Esophagus muscularis mucosa (tissue), 4 donors: Measurements from ENCODE around the gene SLC22A5. TPM values are rescaled to one million over a fixed set of nuclear protein-coding genes. Genes with fewer than 3 reads are reported as not detected.

Experiments
- DNase-seq: peaks from one replicate; pipeline ENCODE4 v3.0.0-alpha.2; 2017; ENCODE audit errors: extremely low spot score
- H3K27ac ChIP-seq, 4 donors: fragments of 200-600 bp; sonication (generic); replicated peaks in 1 of 4; 1 replicate in 3 of 4; 2 replicates in 1 of 4; pipeline ENCODE4 v1.5.1; 2016 to 2019; ENCODE audit warnings: mild to moderate bottlenecking in 1 of 4
- H3K27me3 ChIP-seq, 4 donors: fragments of 200-600 bp; sonication (generic); one replicate each; pipeline versions ENCODE4 v1.5.1 to v1.6.0; 2016 to 2019
- H3K36me3 ChIP-seq, 4 donors: fragments of 200-600 bp; sonication (generic); one replicate each; pipeline ENCODE4 v1.5.1; 2016 to 2019
- H3K4me1 ChIP-seq, 4 donors: fragments of 200-600 bp; sonication (generic); one replicate each; pipeline ENCODE4 v1.5.1; 2016 to 2019
- H3K4me3 ChIP-seq, 4 donors: fragments of 200-600 bp; sonication (generic); 1 replicate in 2 of 4; 2 replicates in 2 of 4; pipeline ENCODE4 v1.5.1; 2016 to 2019; ENCODE audit warnings: mild to moderate bottlenecking in 4 of 4, moderate library complexity in 1 of 4
- H3K9me3 ChIP-seq, 4 donors: fragments of 200-600 bp; sonication (generic); 1 replicate in 3 of 4; 2 replicates in 1 of 4; pipeline ENCODE4 v1.5.1; 2016 to 2019
- CTCF ChIP-seq, 3 experiments: fragments of 200-600 bp in 2 of 3; fragments of 450-650 bp in 1 of 3; sonication (generic) in 2 of 3; IDR thresholded peaks; one replicate each; pipeline ENCODE4 v1.5.1; 2017 to 2019; ENCODE audit warnings: antibody characterized with exemption in 3 of 3, mild to moderate bottlenecking in 2 of 3, moderate library complexity in 1 of 3
- EP300 ChIP-seq: sonication (generic); formaldehyde crosslinking; IDR thresholded peaks from one replicate; pipeline ENCODE4 v1.6.1; 2017; ENCODE audit warnings: antibody characterized with exemption
- POLR2A ChIP-seq: fragments of 450-650 bp; IDR thresholded peaks from one replicate; pipeline ENCODE4 v1.6.1; 2017; ENCODE audit warnings: antibody characterized with exemption, moderate library complexity, mild to moderate bottlenecking, low read depth
- POLR2AphosphoS5 ChIP-seq, 2 donors: sonication (generic); formaldehyde crosslinking; IDR thresholded peaks; one replicate each; pipeline ENCODE4 v1.6.1; 2017; ENCODE audit warnings: antibody characterized with exemption in 2 of 2
- WGBS: methylation state at CpG from one replicate; pipeline ENCODE4 v1.1.5; 2018; 5-methylcytosine and 5-hydroxymethylcytosine counted together
- intact Hi-C: fragments of 100-400 bp; cut with DNase I; formaldehyde crosslinking; loops from one replicate; pipeline ENCODE4 v1.15.1; 2023
- total RNA-seq, 4 donors: library from RNA; depleted of rRNA; stranded (reverse); fragments of >200 nt; gene quantifications; one replicate each; pipeline versions ENCODE4 v1.1.0 to v1.2.1, GENCODE V29; 2016

SLC22A5 gene
- total RNA-seq, 4 donors from 2014 or later: 6.2 to 8.8 (median 7.5) TPM

- DNase-seq: no peak
- WGBS: 88% methylated on average over 3 of the region's 3 CpGs
- intact Hi-C loops: no loop called here
- H3K27me3 ChIP-seq: no peaks in the 10 kb centered on the region
- H3K4me3 ChIP-seq: no peak overlapping the region
- H3K36me3 ChIP-seq: no peaks in the 10 kb centered on the region
- TF ChIP-seq POLR2AphosphoS5 (IDR thresholded peaks at IDR 0.05) (no peak), EP300 (no peak), CTCF (IDR thresholded peaks at IDR 0.05) (no peak), POLR2A (no peak)
- H3K9me3 ChIP-seq: no peaks in the 10 kb centered on the region
- H3K4me1 ChIP-seq: peaks cover 84 to 95% (median 90%) of the 10 kb centered on the region in 4 donors
- peak overlapping the region in 1 of 4 donors; percentile 9 for H3K27ac ChIP-seq
Measured at GRCh38 chr5:132430746-132431145, 61.2 kb downstream of the SLC22A5 start.

DNA sequence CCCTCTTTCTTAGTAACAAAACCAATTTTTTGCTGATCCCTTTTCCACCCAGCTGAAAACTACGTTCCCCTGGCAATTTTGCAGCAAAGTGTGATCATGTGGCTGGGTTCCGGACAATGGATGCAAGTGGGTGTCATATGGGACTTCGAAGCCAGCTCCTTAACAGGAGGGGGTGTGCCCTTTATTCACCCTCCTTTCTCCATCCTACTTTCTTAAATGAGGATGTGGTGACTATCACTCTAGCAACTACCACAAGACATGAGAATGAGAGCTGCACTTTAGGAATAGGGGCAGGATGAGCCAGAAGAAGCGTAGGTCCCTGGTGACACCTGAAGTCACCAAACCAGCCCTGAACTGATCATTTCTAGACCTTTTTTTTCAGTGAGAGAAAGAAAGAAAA lies 62.1 kb downstream of the SLC22A5 start:
- no peak for DNase-seq
- WGBS: 84% methylated on average over 4 of the region's 4 CpGs
- Histone ChIP-seq H3K27ac (peak overlapping the region in 1 of 4 donors; percentile 9), H3K9me3 (no peaks in the 10 kb centered on the region), H3K36me3 (no peaks in the 10 kb centered on the region), H3K27me3 (no peaks in the 10 kb centered on the region), H3K4me1 (peaks cover 84 to 95% (median 90%) of the 10 kb centered on the region in 4 donors), H3K4me3 (no peak overlapping the region)
- TF ChIP-seq CTCF (IDR thresholded peaks at IDR 0.05) (no peak), POLR2A (no peak), POLR2AphosphoS5 (IDR thresholded peaks at IDR 0.05) (no peak), EP300 (no peak)
- intact Hi-C loops: no loop called here

DNA sequence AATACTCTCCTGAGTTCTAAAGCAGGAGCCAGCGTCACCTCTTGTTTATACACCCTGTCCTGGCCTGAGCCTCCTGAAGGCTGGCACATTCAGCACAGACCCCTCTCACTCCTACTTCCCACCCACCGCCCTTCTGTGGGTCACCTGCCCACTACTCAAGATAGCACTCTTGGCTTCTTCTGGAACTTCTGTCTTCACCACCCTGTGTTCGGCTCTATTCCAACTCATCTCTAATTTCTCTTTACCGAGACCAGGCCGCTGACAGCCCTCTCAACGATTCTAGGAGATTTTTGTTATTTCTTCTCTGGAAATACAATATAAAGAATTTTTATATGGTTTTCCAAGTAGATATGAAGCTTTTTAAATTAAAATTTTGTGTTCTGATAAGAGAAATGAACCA lies 63.6 kb downstream of the SLC22A5 start:
- intact Hi-C loops: no loop called here
- DNase-seq: no peak
- Histone ChIP-seq H3K4me3 (no peak overlapping the region), H3K27me3 (no peaks in the 10 kb centered on the region), H3K36me3 (no peaks in the 10 kb centered on the region), H3K9me3 (no peaks in the 10 kb centered on the region), H3K27ac (no peak overlapping the region), H3K4me1 (peaks cover 84 to 95% (median 90%) of the 10 kb centered on the region in 4 donors)
- TF ChIP-seq POLR2A (no peak), CTCF (IDR thresholded peaks at IDR 0.05) (no peak), POLR2AphosphoS5 (IDR thresholded peaks at IDR 0.05) (no peak), EP300 (no peak)
- 90% methylated on average over 6 of the region's 6 CpGs for WGBS

GRCh38 chr5:132434416-132435286 lies 65.1 kb downstream of the SLC22A5 start:
- 63% methylated on average over 10 of the region's 12 CpGs for WGBS
- H3K4me1 ChIP-seq: peaks cover 83 to 95% (median 90%) of the 10 kb centered on the region in 4 donors
- no peaks in the 10 kb centered on the region for H3K36me3 ChIP-seq
- intact Hi-C loops: no loop called here
- no peak for DNase-seq
- H3K27ac ChIP-seq: peak overlapping the region; percentile 57 to 85 (median 67)
- TF ChIP-seq EP300: no peak
- no peak overlapping the region for H3K4me3 ChIP-seq
- H3K9me3 ChIP-seq: no peaks in the 10 kb centered on the region
- no peaks in the 10 kb centered on the region for H3K27me3 ChIP-seq

DNA sequence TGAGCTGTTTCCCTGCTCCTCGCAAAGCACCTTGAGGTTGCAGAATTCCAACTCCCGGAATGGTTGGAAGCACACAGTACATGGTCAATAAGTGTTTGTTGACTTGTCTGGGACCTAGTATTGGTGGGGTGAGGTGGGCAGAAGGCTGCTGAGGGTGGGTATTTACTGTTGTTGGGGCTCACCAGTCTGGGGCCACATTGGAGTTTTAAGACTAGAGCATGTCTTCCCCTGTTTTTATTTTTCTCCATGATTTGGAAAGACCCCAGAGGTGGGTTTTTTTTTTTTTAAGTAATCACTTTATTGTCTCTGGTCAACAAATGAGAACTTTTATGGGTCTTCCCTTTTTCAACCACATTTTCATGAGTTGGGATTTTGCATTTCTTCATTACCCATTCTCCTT lies 65.9 kb downstream of the SLC22A5 start:
- Histone ChIP-seq H3K4me3 (no peak overlapping the region), H3K9me3 (no peaks in the 10 kb centered on the region), H3K27ac (peak overlapping the region; percentile 57 to 85 (median 67)), H3K4me1 (peaks cover 83 to 95% (median 90%) of the 10 kb centered on the region in 4 donors), H3K36me3 (no peaks in the 10 kb centered on the region), H3K27me3 (no peaks in the 10 kb centered on the region)
- 97% methylated on average over 2 of the region's 2 CpGs for WGBS
- intact Hi-C loops: no loop called here
- TF ChIP-seq POLR2AphosphoS5 (IDR thresholded peaks at IDR 0.05) (no peak), POLR2A (no peak), EP300 (no peak), CTCF (IDR thresholded peaks at IDR 0.05) (no peak)
- no peak for DNase-seq
